ENCODE results near the gene DPP9. TPM values are rescaled to one million over a fixed set of nuclear protein-coding genes. Genes with fewer than 3 reads are reported as not detected.

Gene DPP9
- total RNA-seq, 2 experiments from 2014 or later: 92.5 to 98.0 TPM

DNA sequence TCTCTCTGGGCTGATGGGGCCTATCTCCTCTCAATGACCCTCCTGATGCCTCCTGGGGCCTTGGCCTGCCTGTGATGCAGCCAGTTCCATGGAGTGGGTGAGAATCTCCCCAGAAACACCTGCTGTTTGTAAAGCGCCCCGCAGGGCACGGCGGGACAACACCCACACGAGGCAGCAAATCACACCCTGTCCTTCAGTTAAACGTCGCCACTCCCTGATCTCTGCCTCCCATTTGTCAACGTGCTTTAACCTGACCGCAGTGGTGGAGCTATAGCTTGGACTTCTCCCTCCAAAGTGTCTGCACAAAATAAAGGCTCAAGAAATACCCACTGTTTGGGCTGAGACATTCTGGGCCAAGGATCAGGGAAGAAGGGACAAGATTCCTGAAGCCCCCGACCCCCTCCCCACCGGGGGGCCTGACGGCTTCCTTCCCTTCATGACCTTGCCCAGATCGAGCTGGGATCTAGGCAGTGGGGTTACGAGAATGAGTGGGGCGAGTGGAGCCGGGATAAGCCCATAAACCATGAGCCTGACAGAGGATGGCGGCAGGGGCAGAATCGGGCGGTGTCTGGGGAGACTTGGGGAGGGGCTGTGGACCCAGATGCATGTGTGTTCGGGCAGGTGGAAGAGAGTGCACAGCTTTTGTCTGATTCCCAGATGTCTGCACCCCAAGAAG lies 61.5 kb downstream of the DPP9 start:
- peaks cover 12% of the 10 kb centered on the region for H3K4me1 Mint-ChIP-seq
- CTCF ChIA-PET: no interaction called here
- H3K36me3 Mint-ChIP-seq: peaks cover 19% of the 10 kb centered on the region
- no peaks in the 10 kb centered on the region for H3K9me3 Mint-ChIP-seq (ENCODE audit: low read depth)
- no peak overlapping the region for H3K4me3 Mint-ChIP-seq
- DNase-seq: no peak
- H3K27me3 Mint-ChIP-seq: no peaks in the 10 kb centered on the region
- no peak overlapping the region for H3K27ac Mint-ChIP-seq
- ATAC-seq: no peak

DNA sequence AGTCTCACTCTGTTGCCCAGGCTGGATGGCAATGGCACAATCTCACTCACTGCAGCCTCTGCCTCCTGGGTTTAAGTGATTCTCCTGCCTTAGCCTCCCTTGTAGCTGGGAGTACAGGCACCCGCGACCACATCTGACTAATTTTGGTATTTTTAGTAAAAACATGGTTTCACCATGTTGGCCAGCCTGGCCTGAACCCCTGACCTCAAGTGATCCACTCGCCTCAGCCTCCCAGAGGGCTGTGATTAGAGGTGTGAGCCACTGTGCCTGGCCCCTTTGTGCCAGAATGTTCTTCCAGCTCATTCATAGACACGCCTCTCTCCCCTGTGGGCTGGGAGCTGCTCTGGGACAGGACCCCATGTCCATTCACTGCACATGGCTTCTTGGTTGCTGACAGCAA lies 62.6 kb downstream of the DPP9 start:
- DNase-seq (no peak), ATAC-seq (no peak)
- H3K27me3 Mint-ChIP-seq: no peaks in the 10 kb centered on the region
- H3K4me3 Mint-ChIP-seq: no peak overlapping the region
- H3K9me3 Mint-ChIP-seq (ENCODE audit: low read depth): no peaks in the 10 kb centered on the region
- H3K4me1 Mint-ChIP-seq: peaks cover 14% of the 10 kb centered on the region
- CTCF ChIA-PET: no interaction called here
- peaks cover 16% of the 10 kb centered on the region for H3K36me3 Mint-ChIP-seq
- H3K27ac Mint-ChIP-seq: peak overlapping the region; percentile 62

DNA sequence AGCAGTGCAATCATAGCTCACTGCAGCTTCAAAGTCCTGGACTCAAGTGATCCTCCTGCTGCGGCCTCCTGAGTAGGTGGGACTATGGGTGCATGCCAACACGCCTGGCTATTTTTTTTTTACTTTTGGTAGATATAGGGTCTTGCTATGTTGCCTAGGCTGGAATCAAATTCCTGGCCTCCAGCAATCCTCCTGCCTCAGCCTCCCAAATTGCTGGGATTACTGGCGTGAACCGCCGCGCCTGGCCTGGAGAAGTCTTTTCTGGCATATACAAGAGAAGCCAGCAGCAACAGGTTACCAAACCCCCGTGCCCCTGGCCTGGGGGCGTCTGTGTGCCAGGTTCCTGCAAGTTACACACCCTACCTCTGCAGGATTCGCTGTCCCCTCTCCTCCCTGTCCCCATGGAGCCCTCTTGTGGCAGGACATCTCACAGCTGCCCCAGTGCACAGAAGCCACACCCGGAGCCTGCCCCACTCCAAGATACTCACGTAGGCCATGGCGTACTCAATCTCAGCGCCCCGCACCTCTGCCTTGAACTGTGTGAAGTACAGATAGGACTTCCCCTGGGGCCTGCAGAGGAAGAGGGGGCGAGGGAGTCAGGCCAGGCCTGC lies 63.4 kb downstream of the DPP9 start:
- peaks cover 11% of the 10 kb centered on the region for H3K4me1 Mint-ChIP-seq
- CTCF ChIA-PET: interaction anchor here (1.7 kb wide), 1 partner anchor 24 kb away, joined by 6 read pairs; no protein-coding TSS in a partner anchor
- peak; percentile 48 for ATAC-seq
- no peaks in the 10 kb centered on the region for H3K9me3 Mint-ChIP-seq (ENCODE audit: low read depth)
- H3K27ac Mint-ChIP-seq: no peak overlapping the region
- no peak for DNase-seq
- no peak overlapping the region for H3K4me3 Mint-ChIP-seq
- H3K27me3 Mint-ChIP-seq: no peaks in the 10 kb centered on the region
- peaks cover 13% of the 10 kb centered on the region for H3K36me3 Mint-ChIP-seq

DNA sequence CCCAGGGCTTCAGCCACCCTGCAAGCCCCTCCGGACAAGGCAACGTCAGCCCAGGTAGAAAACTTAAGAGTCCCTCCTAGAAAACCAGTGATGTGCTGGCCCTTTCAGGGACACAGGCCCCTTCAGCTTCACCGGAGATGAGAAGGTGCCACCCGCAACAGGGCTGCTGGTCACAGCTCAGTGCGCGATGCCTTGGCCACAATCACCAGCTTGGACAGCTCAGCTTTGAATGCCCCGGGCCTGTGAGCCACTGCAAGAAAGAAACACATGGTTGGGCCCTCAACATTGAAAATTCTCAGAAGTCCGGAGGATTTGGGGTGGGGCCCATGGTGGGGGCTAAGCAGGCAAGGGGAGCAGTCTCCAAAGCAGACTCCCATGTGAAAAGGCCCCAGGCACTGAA lies 65.8 kb downstream of the DPP9 start:
- no peak overlapping the region for H3K27ac Mint-ChIP-seq
- peaks cover 13% of the 10 kb centered on the region for H3K36me3 Mint-ChIP-seq
- H3K27me3 Mint-ChIP-seq: no peaks in the 10 kb centered on the region
- ATAC-seq (no peak), DNase-seq (no peak)
- no peak overlapping the region for H3K4me3 Mint-ChIP-seq
- H3K9me3 Mint-ChIP-seq (ENCODE audit: low read depth): no peaks in the 10 kb centered on the region
- peaks cover 11% of the 10 kb centered on the region for H3K4me1 Mint-ChIP-seq
- CTCF ChIA-PET: interaction anchor here (1.2 to 1.5 kb wide), 2 partner anchors 18 to 25 kb away, joined by 3 to 4 read pairs; no protein-coding TSS in a partner anchor

DNA sequence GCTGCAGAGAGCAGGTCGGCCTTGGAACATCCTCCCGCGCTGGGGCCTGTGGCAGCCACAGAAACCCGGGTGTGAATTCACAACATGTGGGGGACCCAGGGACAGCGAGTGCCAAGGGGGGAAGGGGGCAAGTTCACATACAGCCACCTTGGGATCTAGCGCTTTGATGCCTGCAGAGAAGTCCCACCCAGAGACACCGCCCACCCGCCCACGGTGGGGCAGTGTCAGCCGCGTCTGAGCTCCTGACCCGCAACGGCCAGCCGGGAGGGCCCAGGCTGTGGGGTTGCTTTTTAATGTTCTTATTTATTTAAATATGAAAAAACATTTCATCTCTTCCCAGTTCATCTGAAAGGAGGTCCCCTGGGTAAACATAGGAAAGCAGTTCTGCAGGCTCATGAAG lies 66.4 kb downstream of the DPP9 start:
- H3K9me3 Mint-ChIP-seq (ENCODE audit: low read depth): no peaks in the 10 kb centered on the region
- CTCF ChIA-PET: interaction anchor here (1.2 to 1.5 kb wide), 2 partner anchors 17 to 25 kb away, joined by 3 to 4 read pairs; no protein-coding TSS in a partner anchor
- H3K27me3 Mint-ChIP-seq: no peaks in the 10 kb centered on the region
- H3K4me3 Mint-ChIP-seq: no peak overlapping the region
- no peak for ATAC-seq
- H3K4me1 Mint-ChIP-seq: peaks cover 11% of the 10 kb centered on the region
- no peak for DNase-seq
- peaks cover 13% of the 10 kb centered on the region for H3K36me3 Mint-ChIP-seq
- H3K27ac Mint-ChIP-seq: no peak overlapping the region

DNA sequence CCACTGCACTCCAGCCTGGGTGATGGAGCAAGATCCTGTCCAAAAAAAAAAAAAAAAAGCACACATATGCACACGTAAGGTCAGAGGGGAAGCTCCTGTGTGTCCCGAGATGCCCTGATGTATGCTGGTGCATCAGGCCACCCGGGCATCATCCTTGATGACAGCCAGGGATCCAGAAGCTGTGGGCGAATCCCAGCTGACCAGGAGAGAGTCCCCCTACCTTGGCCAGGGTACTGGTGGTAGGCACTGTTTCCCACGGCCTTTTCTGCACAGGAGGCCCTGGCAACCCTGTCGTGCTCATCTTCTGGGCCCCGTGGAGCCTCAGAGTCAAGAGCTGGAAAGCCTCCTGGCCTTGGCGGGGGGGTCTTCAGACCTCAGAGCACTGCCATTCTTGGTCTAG lies 67.5 kb downstream of the DPP9 start:
- H3K4me3 Mint-ChIP-seq: no peak overlapping the region
- CTCF ChIA-PET: no interaction called here
- no peak for ATAC-seq

DNA sequence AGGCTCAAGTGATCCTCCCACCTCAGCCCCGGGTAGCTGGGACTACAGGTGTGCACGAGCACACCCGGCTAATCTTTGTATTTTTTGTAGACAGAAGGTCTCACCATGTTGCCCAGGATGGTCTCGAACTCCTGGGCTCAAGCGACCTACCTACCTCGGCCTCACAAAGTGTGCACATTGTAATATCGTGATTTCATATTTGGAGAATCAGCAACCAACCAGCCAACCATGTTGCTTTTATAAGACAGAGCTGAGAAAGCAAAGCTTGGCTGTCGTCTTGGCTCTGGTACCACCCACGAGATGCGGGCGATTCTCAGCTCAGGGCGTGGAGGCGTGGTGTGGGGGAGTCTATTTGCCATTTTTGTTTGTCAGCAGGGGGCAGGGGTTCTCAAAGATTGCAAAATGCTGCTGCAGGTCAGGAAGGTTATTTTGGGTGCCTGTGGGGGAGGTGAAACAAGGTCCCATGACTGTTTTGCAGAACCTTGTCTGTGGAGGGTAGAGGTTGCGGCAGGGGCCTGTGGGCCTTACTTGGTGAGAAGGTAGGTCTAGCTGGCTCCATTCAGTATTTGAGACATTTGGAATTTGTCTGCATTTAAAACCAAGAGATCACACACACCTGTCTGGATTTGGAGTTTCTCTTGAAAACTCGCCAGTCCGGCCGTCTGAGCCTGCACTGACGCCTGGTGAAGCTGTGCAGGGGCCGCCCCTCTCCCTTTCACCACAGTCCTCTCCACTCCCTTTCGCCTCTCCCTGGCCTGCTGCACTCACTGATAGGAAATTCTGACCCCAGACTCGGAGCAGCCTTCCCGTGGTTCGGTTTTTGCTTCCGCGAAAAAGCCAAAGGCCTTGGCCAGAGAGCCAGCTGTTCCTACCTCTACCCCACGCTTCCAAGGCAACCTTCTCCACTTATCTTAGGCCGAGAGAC lies 68.9 kb downstream of the DPP9 start:
- H3K27ac Mint-ChIP-seq: no peak overlapping the region
- H3K4me1 Mint-ChIP-seq: peaks cover 4% of the 10 kb centered on the region
- H3K4me3 Mint-ChIP-seq: no peak overlapping the region
- DNase-seq (no peak), ATAC-seq (no peak)
- peaks cover 11% of the 10 kb centered on the region for H3K36me3 Mint-ChIP-seq
- CTCF ChIA-PET: interaction anchor here (1.1 kb wide), 1 partner anchor 19 kb away, joined by 4 read pairs; no protein-coding TSS in a partner anchor
- H3K9me3 Mint-ChIP-seq (ENCODE audit: low read depth): no peaks in the 10 kb centered on the region
- no peaks in the 10 kb centered on the region for H3K27me3 Mint-ChIP-seq

More for the DNA sequence above, 67.5 kb downstream of the DPP9 start:
- no peak overlapping the region for H3K27ac Mint-ChIP-seq
- peaks cover 5% of the 10 kb centered on the region for H3K4me1 Mint-ChIP-seq
- H3K27me3 Mint-ChIP-seq: no peaks in the 10 kb centered on the region
- H3K36me3 Mint-ChIP-seq: peaks cover 14% of the 10 kb centered on the region
- H3K9me3 Mint-ChIP-seq (ENCODE audit: low read depth): no peaks in the 10 kb centered on the region
- no peak for DNase-seq

DNA sequence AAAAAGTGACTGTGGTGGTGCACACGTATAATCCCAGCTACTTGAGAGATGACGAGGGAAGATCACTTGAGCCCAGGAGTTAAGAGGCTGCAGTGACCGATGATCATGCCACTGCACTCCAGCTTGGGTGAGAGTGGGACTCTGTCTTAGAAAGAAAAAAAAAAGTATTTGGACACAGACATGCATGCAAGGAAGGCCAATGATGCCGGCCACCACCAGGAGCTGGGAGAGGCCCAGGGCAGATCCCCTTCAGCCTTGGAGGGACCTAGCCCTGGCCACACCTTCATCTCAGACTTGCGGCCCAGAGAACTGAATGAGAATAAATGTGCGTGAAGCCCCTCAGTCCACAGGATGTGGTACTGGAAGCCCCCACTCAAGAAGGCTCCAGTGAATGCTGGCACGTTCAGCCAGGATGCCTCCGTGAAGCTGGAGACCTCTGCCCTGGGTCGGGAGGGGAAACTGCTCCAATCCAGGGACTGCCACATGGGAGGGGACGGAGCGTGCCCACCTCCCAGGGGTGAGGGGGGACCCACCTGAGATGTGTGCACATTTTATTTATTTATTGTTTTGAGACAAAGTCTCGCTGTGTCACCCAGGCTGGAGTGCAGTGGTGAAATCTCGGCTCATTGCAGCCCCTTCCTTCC lies 69.7 kb downstream of the DPP9 start:
- no peaks in the 10 kb centered on the region for H3K27me3 Mint-ChIP-seq
- H3K9me3 Mint-ChIP-seq (ENCODE audit: low read depth): no peaks in the 10 kb centered on the region
- peaks cover 8% of the 10 kb centered on the region for H3K4me1 Mint-ChIP-seq
- CTCF ChIA-PET: interaction anchor here (0.5 to 0.7 kb wide), 3 partner anchors 14 to 409 kb away, joined by 3 to 4 read pairs (median 3); no protein-coding TSS in a partner anchor
- ATAC-seq: no peak
- no peak overlapping the region for H3K4me3 Mint-ChIP-seq
- H3K36me3 Mint-ChIP-seq: peaks cover 9% of the 10 kb centered on the region
- no peak for DNase-seq
- H3K27ac Mint-ChIP-seq: no peak overlapping the region

DNA sequence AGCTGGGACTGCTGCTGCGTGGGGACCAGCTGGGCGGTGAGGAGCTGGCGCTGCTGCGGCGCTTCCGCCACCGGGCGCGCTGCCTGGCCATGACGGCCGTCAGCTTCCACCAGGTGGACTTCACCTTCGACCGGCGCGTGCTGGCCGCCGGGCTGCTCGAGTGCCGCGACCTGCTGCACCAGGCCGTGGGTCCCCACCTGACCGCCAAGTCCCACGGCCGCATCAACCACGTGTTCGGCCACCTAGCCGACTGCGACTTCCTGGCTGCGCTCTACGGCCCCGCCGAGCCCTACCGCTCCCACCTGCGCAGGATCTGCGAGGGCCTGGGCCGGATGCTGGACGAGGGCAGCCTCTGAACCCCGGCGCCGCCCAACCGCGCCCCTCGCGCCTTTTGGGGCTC lies 71.6 kb downstream of the DPP9 start:
- no peaks in the 10 kb centered on the region for H3K9me3 Mint-ChIP-seq (ENCODE audit: low read depth)
- H3K4me1 Mint-ChIP-seq: peaks cover 7% of the 10 kb centered on the region
- ATAC-seq (no peak), DNase-seq (no peak)
- no peak overlapping the region for H3K27ac Mint-ChIP-seq
- H3K4me3 Mint-ChIP-seq: no peak overlapping the region
- peaks cover 4% of the 10 kb centered on the region for H3K36me3 Mint-ChIP-seq
- H3K27me3 Mint-ChIP-seq: no peaks in the 10 kb centered on the region
- CTCF ChIA-PET: no interaction called here

DNA sequence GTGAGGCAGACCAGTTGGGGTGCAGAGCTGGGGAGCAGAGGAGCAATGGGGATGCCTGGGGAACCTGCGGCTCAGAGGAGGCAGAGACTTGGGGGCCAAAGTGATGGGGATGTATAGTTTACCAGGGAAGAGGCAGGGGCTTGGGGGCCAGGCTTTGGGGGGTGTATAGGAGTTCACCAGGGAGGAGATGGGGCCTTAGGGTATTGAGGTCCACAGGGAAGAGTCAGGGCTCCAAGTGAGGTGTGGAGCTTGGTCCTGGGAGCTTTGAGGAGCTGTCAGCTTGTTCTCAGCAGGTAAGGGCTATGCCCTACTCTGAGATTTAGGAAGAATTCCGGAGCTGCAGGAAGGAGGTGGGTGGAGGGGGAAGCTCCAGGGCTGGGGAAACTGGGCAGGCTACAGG lies 73.5 kb downstream of the DPP9 start:
- H3K4me3 Mint-ChIP-seq: no peak overlapping the region
- peaks cover 5% of the 10 kb centered on the region for H3K36me3 Mint-ChIP-seq
- CTCF ChIA-PET: no interaction called here
- peaks cover 4% of the 10 kb centered on the region for H3K4me1 Mint-ChIP-seq
- no peaks in the 10 kb centered on the region for H3K27me3 Mint-ChIP-seq
- no peak for DNase-seq
- no peak for ATAC-seq
- no peaks in the 10 kb centered on the region for H3K9me3 Mint-ChIP-seq (ENCODE audit: low read depth)
- H3K27ac Mint-ChIP-seq: no peak overlapping the region

DNA sequence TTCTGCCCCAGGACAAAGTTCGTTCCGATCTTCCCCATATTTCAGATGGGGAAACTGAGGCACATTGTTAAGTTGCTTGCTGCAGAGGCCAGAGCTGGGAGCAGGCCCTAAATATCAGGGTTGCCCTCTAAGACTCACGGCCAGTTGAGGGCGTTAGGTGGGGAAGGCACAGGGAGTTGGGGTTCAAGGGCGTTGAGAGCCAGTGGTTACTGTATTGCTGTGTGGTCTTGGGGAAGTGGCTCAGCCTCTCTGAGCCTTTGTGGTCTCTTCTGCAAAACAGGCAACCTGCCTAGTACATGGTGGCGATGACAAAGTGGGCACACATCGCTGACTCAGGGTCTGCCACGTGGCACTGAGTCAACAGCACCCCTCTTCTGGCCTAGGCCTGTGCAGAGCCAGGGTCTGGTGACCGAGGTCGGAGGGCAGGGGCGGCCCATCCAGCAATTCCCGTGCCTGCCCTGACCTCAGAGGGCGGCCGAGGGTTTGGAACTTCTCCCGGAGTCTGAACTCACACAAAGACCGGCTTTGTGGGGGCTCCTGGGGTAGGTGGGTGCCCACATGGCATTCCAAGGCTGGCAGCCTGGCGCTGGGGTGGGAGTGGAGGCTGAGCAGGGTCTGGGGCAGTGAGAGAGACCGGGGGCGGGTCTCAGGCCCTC lies 74.1 kb downstream of the DPP9 start:
- CTCF ChIA-PET: interaction anchor here (1.3 kb wide), 1 partner anchor 17 kb away, joined by 3 read pairs; no protein-coding TSS in a partner anchor

DNA sequence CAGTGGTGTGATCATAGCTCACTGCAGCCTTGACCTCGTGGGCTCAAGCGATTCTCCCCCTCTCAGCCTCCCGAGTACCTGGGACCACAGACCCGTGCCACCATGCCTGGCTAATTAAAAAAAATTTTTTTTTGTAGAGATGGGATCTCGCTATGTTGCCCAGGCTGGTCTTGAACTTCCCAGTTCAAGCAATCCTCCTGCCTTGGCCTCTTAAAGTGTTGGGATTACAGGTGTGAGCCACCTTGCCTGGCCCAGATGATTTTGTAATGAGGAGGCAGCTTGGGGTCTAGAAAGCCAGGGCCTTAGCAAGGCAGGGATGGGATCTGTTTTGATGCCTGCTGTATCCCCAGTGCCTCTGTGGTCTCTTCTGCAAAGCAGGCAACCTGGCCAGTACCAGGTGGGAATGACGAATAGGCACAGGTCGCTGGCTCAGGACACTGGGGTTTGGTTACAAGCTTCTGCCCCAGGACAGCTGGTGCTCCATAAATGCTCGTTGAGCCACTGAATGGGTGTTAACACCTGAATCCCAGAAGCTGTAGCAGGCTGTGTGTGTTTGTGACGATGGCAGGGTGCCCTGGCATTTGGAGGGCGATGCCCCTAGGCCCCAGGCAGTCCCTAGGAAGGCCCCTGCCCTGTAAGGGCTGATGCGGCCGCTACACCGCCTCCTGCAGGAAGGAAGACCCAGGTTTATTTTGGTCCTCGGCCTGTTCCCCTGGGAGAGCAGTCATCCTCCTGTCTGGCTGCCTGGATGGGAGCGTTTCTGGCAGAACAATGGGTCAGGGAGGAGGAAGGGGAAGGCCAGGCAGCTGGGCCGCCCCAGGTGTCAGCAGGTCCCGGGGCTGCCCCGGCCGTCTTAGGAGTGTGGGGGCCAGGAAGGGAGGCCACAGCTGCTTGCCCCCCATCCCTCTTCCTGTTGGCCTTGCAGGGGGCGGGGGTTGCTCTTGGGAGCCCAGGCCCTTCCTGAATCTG lies 75.7 kb downstream of the DPP9 start:
- CTCF ChIA-PET: interaction anchor here (0.7 to 1.3 kb wide), 2 partner anchors 12 to 16 kb away, joined by 3 to 4 read pairs; no protein-coding TSS in a partner anchor
- H3K4me3 Mint-ChIP-seq: no peak overlapping the region
- peaks cover 5% of the 10 kb centered on the region for H3K36me3 Mint-ChIP-seq
- no peak for ATAC-seq
- H3K4me1 Mint-ChIP-seq: peaks cover 4% of the 10 kb centered on the region
- H3K27ac Mint-ChIP-seq: no peak overlapping the region
- DNase-seq: no peak
- H3K9me3 Mint-ChIP-seq (ENCODE audit: low read depth): no peaks in the 10 kb centered on the region
- no peaks in the 10 kb centered on the region for H3K27me3 Mint-ChIP-seq

More for the DNA sequence above, 74.1 kb downstream of the DPP9 start:
- Mint-ChIP-seq H3K27me3 (no peaks in the 10 kb centered on the region), H3K4me3 (no peak overlapping the region), H3K9me3 (ENCODE audit: low read depth) (no peaks in the 10 kb centered on the region), H3K36me3 (peaks cover 5% of the 10 kb centered on the region), H3K27ac (no peak overlapping the region), H3K4me1 (peaks cover 4% of the 10 kb centered on the region)
- DNase-seq: no peak
- no peak for ATAC-seq

Data from activated CD8-positive, alpha-beta memory T cell treated with anti-CD3 and anti-CD28 coated beads, Interleukin-2, amount 10 ng/mL, durations not matched to agents 7 days and 5 days (primary cell).